Caco-2 (cell line): ENCODE measurements around the gene NWD2. TPM values are rescaled to one million over a fixed set of nuclear protein-coding genes. Genes with fewer than 3 reads are reported as not detected.
"Not testable (repeated sequence)": the region's sequence is repeated elsewhere in the genome, so short reads cannot be mapped to it uniquely, and the experiment has no call there.

Source experiments
- BruUV-seq: library from RNA; stranded (reverse); fragments of 400-500 nt; replicated peaks from 2 replicates; lab custom pipeline; 2021; lab: Mats Ljungman, UMichigan
- CTCF ChIA-PET: fragments of 300-600 bp; sonication (Branson Sonifier 250); formaldehyde crosslinking; loops from one replicate; lab custom pipeline; 2022; ENCODE audit warnings: antibody characterized with exemption; lab: Charles Lee
- POLR2A ChIA-PET: fragments of 300-600 bp; sonication (Branson Sonifier 250); formaldehyde crosslinking; loops from one replicate; lab custom pipeline; 2022; ENCODE audit warnings: antibody characterized with exemption; lab: Charles Lee
- DNase-seq, 2 experiments: peaks; one replicate each; pipeline versions ENCODE4 v3.0.0 to v3.0.0-alpha.2; 2020 to 2022
- H3K27me3 ChIP-seq: replicated peaks from 2 replicates; pipeline ENCODE4 v1.6.0; 2011; ENCODE audit warnings: low read length; ENCODE audit not compliant: control insufficient read depth, insufficient read depth
- H3K36me3 ChIP-seq: 2 replicates; pipeline ENCODE4 v1.5.1; 2011; ENCODE audit warnings: low read length; ENCODE audit not compliant: control insufficient read depth, insufficient read depth
- H3K4me1 ChIP-seq: fragments of 250-450 bp; sonication (Bioruptor Pico); 2 replicates; pipeline ENCODE4 v1.5.1; 2020; ENCODE audit warnings: mild to moderate bottlenecking
- H3K4me3 ChIP-seq: 2 replicates; pipeline ENCODE4 v1.5.1; 2011; ENCODE audit warnings: low read depth, mild to moderate bottlenecking, control low read depth, low read length
- H3K9me3 ChIP-seq: fragments of 250-450 bp; sonication (Bioruptor Pico); 2 replicates; pipeline ENCODE4 v1.5.1; 2020; ENCODE audit warnings: mild to moderate bottlenecking, moderate library complexity
- H3K27ac Mint-ChIP-seq: one replicate; pipeline ENCODE4 v1.8.0; 2022; ENCODE audit warnings: mixed read lengths; ENCODE audit not compliant: unreplicated experiment
- H3K27me3 Mint-ChIP-seq: one replicate; pipeline ENCODE4 v1.8.0; 2022; ENCODE audit warnings: mixed read lengths; ENCODE audit not compliant: insufficient read depth, unreplicated experiment
- H3K36me3 Mint-ChIP-seq: one replicate; pipeline ENCODE4 v1.8.0; 2022; ENCODE audit warnings: mild to moderate bottlenecking, mixed read lengths; ENCODE audit not compliant: insufficient read depth, unreplicated experiment
- H3K4me1 Mint-ChIP-seq: one replicate; pipeline ENCODE4 v1.8.0; 2022; ENCODE audit warnings: low read depth, mixed read lengths; ENCODE audit not compliant: unreplicated experiment
- H3K4me3 Mint-ChIP-seq: one replicate; pipeline ENCODE4 v1.8.0; 2022; ENCODE audit warnings: mild to moderate bottlenecking, moderate library complexity, mixed read lengths; ENCODE audit not compliant: unreplicated experiment
- H3K9me3 Mint-ChIP-seq: one replicate; pipeline ENCODE4 v1.8.0; 2022; ENCODE audit warnings: mixed read lengths; ENCODE audit not compliant: unreplicated experiment
- intact Hi-C: fragments of 100-400 bp; cut with micrococcal nuclease; formaldehyde crosslinking; loops from one replicate; pipeline ENCODE4 v1.10.0; 2022; ENCODE audit not compliant: unreplicated experiment
- total RNA-seq: library from RNA; stranded (reverse); gene quantifications from 2 replicates; pipeline ENCODE4 v1.2.3, GENCODE V29; 2022
- TF ChIP-seq, protein P1 (sequence below), 2 experiments: fragments of 200-600 bp in 1 of 2; IDR thresholded peaks; 1 replicate in 1 of 2; 2 replicates in 1 of 2; pipeline versions ENCODE4 v1.5.1 to v1.8.0; 2011 to 2022; ENCODE audit warnings: antibody characterized with exemption in 1 of 2, control low read depth in 1 of 2, inconsistent platforms in 1 of 2, low read depth in 1 of 2, low read length in 1 of 2, mild to moderate bottlenecking in 1 of 2, moderate library complexity in 1 of 2; ENCODE audit not compliant: insufficient read depth in 1 of 2, severe bottlenecking in 1 of 2, unreplicated experiment in 1 of 2

NWD2 gene
- total RNA-seq, 1 experiment from 2014 or later: not detected

DNA sequence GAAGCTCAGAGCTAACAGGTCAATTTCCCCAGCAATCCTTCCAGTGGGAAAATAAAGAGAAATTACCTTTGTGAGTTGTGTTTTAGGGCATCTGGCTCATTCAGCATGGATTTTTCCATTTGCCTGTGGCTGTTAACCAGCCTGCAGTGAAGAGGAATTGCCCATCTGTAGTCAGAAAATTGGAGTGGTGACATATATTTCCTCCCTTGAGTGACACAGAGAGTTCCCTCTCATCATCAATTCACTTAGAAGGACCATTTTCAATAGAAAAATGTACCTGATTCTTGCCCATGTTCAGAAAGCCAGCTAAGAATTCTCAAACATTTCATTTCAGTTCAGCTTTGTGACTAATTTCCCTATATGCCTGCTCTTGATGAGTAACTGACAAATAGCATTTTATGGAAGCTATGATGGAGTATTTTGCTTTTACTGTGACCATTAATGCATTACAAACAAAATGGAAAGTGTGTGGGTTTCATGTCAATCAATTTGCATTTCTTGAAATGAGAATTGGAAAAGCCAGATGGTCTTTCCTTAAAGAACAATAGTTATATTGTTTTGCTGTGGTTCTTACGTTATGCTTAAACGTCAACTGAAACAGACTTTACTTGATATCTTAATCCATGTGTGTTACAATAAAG lies 155.8 kb downstream of the NWD2 start:
- no peaks in the 10 kb centered on the region for H3K9me3 ChIP-seq
- CTCF ChIA-PET: no interaction called here
- Mint-ChIP-seq H3K27me3 (no peaks in the 10 kb centered on the region), H3K9me3 (peaks cover 5% of the 10 kb centered on the region), H3K27ac (no peak overlapping the region), H3K4me1 (no peaks in the 10 kb centered on the region), H3K36me3 (no peaks in the 10 kb centered on the region), H3K4me3 (no peak overlapping the region)
- intact Hi-C loops: no loop called here
- POLR2A ChIA-PET: no interaction called here
- no peaks in the 10 kb centered on the region for H3K27me3 ChIP-seq
- no TSS peak for BruUV-seq
- H3K36me3 ChIP-seq: no peaks in the 10 kb centered on the region
- no peak for DNase-seq
- H3K4me1 ChIP-seq: no peaks in the 10 kb centered on the region
- H3K4me3 ChIP-seq: no peak overlapping the region
- TF ChIP-seq, protein P1, sequence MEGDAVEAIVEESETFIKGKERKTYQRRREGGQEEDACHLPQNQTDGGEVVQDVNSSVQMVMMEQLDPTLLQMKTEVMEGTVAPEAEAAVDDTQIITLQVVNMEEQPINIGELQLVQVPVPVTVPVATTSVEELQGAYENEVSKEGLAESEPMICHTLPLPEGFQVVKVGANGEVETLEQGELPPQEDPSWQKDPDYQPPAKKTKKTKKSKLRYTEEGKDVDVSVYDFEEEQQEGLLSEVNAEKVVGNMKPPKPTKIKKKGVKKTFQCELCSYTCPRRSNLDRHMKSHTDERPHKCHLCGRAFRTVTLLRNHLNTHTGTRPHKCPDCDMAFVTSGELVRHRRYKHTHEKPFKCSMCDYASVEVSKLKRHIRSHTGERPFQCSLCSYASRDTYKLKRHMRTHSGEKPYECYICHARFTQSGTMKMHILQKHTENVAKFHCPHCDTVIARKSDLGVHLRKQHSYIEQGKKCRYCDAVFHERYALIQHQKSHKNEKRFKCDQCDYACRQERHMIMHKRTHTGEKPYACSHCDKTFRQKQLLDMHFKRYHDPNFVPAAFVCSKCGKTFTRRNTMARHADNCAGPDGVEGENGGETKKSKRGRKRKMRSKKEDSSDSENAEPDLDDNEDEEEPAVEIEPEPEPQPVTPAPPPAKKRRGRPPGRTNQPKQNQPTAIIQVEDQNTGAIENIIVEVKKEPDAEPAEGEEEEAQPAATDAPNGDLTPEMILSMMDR (IDR thresholded peaks at IDR 0.05; ENCODE audit: insufficient read depth in 1 of 2, low read depth in 1 of 2, low read length in 1 of 2, severe bottlenecking in 1 of 2, unreplicated experiment in 1 of 2): no peak

DNA sequence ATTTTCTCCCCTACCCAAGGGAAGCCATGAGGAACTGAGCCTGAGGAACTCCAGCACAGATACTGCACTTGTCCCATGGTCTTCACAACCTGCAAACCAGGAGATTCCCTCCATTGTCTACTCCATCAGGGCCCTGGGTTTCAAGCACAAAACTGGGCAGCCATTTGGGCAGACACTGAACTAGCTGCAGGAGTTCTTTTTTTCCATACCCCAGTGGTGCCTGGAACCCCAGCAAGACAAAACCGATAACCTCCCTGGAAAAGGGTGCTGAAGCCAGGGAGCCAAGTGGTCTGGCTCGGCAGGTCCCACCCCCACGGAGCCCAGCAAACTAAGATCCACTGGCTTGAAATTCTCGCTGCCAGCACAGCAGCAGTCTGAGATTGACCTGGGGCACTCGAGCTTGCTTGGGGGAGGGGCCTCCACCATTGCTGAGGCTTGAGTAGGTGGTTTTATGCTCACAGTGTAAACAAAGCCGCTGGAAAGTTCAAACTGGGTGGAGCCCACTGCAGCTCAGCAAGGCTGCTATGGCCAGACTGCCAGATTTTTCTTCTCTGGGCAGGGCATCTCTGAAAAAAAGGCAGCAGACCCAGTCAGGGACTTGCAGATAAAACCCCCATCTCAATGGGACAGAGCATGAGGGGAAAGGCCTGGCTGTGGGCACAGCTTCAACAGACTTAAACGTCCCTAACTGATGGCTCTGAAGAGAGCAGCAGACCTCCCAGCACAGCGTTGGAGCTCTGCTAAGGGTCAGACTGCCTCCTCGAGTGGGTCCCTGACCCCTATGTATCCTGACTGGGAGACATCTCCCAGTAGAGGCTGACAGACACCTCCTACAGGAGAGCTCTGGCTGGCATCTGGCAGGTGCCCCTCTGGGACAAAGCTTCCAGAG lies 163.6 kb downstream of the NWD2 start:
- not testable (repeated sequence) for H3K9me3 Mint-ChIP-seq, H3K36me3 ChIP-seq, BruUV-seq, H3K27me3 Mint-ChIP-seq, H3K36me3 Mint-ChIP-seq, H3K27me3 ChIP-seq, H3K4me3 ChIP-seq, H3K9me3 ChIP-seq, H3K4me1 Mint-ChIP-seq
- ChIA-PET CTCF (interaction anchor here (0.9 kb wide), 1 partner anchor 45 kb away, joined by 4 read pairs; a partner anchor contains a TSS), POLR2A (interaction anchor here (0.7 to 0.9 kb wide), 3 partner anchors 16 to 48 kb away, joined by 3 read pairs; no protein-coding TSS in a partner anchor)
- DNase-seq: peak; percentile 78 to 87
- Mint-ChIP-seq H3K27ac (peak overlapping the region; percentile 37), H3K4me3 (peak overlapping the region; percentile 30)
- intact Hi-C loops: loop anchor here (2.0 kb wide), 1 partner anchor 23 kb away; no protein-coding TSS in a partner anchor
- H3K4me1 ChIP-seq: peaks cover 16% of the 10 kb centered on the region

DNA sequence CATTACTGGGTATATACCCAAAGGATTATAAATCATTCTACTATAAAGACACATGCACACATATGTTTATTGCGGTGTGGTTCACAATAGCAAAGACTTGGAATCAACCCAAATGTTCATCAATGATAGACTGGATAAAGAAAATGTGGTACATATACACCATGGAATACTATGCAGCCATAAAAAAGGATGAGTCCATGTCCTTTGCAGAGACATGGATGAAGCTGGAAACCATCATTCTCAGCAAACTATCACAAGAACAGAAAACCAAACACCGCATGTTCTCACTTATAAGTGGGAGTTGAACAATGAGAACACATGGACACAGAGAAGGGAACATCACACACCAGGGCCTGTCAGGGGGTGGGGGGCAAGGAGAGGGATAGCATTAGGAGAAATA lies 169.1 kb downstream of the NWD2 start:
- intact Hi-C loops, H3K27me3 Mint-ChIP-seq, H3K4me3 Mint-ChIP-seq, POLR2A ChIA-PET, BruUV-seq, H3K27me3 ChIP-seq, CTCF ChIA-PET, H3K9me3 Mint-ChIP-seq, H3K36me3 Mint-ChIP-seq, H3K4me1 Mint-ChIP-seq, H3K4me1 ChIP-seq, DNase-seq, H3K27ac Mint-ChIP-seq, H3K4me3 ChIP-seq, H3K9me3 ChIP-seq, H3K36me3 ChIP-seq: not testable (repeated sequence)
